GM13976 (cell line): ENCODE results near the gene TRPV6.

Source experiments
- DNase-seq: peaks from one replicate; pipeline ENCODE4 v3.0.0; 2012; ENCODE audit warnings: low spot score
- in situ Hi-C: fragments of 300-500 bp; cut with MboI; formaldehyde crosslinking; loops from one replicate; pipeline ENCODE4 v1.12.0; 2022; ENCODE audit warnings: low sequenced_read_pairs, mixed read lengths, inconsistent platforms; ENCODE audit not compliant: unreplicated experiment
- TF ChIP-seq, protein P1 (sequence below): IDR thresholded peaks from 2 replicates; pipeline ENCODE4 v1.5.1; 2012; ENCODE audit warnings: borderline replicate concordance, mild to moderate bottlenecking; ENCODE audit not compliant: insufficient read depth; ENCODE audit errors: extremely low read depth, missing control alignments, control extremely low read depth

The TRPV6 gene

DNA sequence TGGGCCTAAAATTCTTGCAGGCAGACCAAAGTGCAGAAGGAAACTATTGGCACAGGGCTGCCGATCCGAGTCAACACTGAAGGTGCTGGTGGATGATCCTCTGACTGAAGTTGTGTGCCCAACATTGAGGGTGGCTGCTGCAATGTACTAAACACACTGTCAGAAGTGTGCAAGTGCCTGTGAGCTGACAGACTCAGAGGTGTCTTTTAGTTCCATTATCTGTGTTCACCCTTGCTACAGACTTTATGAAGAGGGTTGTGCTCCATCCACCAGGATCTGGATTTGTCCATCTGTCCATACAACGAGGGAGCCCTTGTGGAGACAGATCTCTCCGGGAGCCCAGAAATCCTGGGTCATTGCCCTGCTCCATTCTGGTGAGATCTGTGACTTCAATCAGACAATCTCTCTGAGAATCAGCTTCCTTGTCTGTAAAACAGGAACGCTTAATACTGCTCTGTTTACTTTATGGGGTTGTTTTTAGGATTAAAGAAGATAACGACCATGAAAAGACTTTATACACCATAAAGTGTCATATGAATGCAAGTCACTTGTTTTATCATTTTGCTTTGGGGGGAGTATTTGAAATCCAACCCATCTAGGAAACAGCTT is 9.5 kb upstream of the TRPV6 start:
- TF ChIP-seq, protein P1, sequence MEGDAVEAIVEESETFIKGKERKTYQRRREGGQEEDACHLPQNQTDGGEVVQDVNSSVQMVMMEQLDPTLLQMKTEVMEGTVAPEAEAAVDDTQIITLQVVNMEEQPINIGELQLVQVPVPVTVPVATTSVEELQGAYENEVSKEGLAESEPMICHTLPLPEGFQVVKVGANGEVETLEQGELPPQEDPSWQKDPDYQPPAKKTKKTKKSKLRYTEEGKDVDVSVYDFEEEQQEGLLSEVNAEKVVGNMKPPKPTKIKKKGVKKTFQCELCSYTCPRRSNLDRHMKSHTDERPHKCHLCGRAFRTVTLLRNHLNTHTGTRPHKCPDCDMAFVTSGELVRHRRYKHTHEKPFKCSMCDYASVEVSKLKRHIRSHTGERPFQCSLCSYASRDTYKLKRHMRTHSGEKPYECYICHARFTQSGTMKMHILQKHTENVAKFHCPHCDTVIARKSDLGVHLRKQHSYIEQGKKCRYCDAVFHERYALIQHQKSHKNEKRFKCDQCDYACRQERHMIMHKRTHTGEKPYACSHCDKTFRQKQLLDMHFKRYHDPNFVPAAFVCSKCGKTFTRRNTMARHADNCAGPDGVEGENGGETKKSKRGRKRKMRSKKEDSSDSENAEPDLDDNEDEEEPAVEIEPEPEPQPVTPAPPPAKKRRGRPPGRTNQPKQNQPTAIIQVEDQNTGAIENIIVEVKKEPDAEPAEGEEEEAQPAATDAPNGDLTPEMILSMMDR: no peak
- in situ Hi-C loops: no loop called here
- DNase-seq: no peak

DNA sequence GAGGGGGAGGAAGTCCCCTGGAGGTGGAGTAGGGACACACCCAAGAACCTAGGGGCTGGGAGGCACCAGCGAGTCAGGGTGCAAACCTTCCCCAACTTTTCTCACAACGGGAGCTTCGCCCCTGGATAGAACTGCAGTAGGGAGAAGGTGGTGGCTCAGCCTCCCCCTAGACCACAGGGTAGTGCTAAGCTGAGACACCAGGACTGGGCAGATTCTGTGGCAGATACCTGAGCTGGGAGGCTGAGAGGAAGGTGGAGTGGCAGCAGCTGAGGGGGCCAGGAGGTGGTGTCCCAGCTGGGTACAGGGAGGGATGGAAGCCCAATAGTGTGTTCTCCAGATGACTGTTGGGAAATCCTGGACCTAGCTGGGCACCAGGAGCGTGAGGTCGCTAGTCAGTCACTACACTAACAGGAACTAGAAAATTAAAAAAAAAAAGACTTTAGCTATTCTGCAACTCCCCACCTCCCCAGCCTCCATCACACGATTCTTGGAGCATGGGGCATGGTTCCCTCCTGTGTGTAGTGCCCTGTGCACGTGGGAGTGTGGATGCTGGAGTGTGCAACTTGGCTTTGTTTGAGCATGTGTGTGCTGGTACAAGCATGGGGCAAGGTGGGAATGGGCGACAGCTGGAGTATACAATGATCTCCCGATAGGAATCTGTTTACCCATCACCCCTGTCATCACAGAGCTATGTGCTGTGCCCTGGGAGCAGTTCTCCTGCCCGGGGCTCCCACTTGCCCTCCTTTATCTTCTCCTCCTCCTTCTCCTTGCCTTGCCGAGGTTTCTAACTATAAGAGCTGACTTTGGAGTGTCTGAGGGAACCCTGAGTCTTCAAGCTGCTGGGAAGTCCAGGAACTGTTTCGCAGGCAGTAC is 8.8 kb upstream of the TRPV6 start:
- in situ Hi-C loops: no loop called here
- no peak for DNase-seq
- TF ChIP-seq, protein P1: no peak

DNA sequence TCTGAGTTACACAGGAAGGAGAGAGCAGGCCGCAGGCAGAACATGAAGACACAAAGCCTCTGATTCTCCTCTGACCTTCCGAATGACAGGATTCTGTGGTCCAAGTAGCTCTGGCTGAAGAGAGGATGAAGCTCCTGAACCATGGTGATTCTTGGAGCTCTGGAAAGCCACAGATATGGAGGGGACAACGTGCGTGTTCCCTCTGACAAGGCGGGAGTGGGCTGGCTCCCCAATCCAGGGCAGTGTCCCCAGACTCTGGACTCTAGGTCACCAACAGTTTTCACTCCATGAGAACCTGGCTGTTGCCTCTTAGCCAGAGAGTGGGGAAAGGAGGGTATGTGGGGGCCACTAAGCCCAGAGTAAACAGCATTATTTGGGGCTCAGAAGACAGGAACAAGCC is 7.4 kb upstream of the TRPV6 start:
- no peak for DNase-seq
- TF ChIP-seq, protein P1: no peak
- in situ Hi-C loops: no loop called here

DNA sequence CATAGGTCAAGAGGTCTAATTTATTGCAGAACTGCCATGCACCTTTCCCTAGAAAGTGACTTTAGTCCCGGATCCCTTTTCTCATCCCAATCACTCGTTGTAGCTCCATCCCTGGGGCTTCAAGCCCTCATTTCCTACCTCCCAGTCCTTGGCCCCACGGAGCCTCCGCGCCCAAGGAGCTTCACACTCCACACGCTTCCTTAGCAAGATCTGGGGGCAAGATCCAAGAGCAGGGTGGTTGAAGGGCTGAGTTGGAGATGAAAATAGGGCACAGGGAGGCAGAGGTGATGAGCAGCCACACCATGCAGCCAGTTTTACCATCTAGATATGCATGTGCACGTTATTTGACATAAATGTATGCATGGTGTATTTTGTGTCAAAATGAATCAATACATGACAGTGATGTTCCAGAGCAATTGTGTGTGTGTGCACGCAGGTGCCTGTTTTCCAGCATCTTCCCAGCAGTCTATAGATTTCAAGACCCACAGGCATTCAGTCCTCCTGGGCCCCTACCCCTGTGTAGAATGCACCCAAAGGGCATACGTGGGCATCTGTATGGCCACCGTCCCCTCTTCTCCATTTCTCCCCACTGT is 6.0 kb upstream of the TRPV6 start:
- TF ChIP-seq, protein P1: no peak
- no peak for DNase-seq
- in situ Hi-C loops: no loop called here

DNA sequence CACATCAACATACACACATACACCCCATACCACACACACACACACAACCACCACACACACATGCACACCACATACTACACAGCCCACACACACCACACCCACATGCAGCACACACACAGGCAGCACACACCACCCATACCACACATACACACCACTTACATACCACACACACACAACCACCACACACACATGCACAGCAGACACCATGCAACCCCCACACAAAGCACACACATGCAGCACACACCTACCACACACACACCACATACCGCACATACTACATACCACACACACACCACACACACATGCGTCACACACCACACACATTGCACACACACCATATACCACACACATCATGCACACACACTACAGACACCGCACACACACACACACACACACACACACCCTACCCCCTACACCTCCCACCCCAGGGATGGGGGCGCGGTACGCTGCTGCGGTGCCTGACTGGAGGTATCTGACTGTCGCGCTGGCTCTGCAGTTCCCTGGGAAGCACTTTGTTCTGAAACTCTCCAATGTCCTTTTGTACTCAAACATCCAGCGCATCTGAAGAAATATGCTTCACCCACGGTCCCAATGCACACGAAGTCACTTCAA is 5.4 kb upstream of the TRPV6 start:
- TF ChIP-seq, protein P1: no peak
- no peak for DNase-seq
- in situ Hi-C loops: no loop called here

DNA sequence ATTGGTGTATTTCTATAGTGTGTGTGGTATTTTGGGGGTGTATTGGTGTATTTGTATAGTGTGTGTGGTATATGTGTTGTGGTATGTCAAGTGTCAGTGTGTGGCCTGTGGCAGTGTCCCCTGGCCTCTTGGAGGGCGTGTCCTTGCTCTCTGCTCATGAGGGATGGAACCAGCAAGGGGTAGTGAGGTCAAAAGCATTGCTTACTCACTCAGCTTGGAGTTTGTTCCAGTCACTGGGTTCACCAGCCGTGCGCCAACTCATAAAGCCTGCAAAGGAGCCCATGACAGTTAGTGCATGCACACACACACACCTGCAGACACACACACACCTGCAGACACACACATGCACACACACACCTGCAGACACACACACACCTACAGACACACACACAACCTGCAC is 4.3 kb upstream of the TRPV6 start:
- no peak for DNase-seq
- TF ChIP-seq, protein P1: no peak
- in situ Hi-C loops: no loop called here
